ENCODE results near the gene CATSPERE. TPM values are rescaled to one million over a fixed set of nuclear protein-coding genes. Genes with fewer than 3 reads are reported as not detected.
"Not testable (repeated sequence)": the region's sequence is repeated elsewhere in the genome, so short reads cannot be mapped to it uniquely, and the experiment has no call there.

CATSPERE gene
- total RNA-seq, 4 donors from 2014 or later: 3.0 to 5.3 (median 3.6) TPM

GRCh38 chr1:244672946-244673682, 212.0 kb downstream of the CATSPERE start:
- H3K36me3 ChIP-seq: no peaks in the 10 kb centered on the region
- no peak for TF ChIP-seq POLR2A (IDR thresholded peaks at IDR 0.05)
- TF ChIP-seq, protein P1, sequence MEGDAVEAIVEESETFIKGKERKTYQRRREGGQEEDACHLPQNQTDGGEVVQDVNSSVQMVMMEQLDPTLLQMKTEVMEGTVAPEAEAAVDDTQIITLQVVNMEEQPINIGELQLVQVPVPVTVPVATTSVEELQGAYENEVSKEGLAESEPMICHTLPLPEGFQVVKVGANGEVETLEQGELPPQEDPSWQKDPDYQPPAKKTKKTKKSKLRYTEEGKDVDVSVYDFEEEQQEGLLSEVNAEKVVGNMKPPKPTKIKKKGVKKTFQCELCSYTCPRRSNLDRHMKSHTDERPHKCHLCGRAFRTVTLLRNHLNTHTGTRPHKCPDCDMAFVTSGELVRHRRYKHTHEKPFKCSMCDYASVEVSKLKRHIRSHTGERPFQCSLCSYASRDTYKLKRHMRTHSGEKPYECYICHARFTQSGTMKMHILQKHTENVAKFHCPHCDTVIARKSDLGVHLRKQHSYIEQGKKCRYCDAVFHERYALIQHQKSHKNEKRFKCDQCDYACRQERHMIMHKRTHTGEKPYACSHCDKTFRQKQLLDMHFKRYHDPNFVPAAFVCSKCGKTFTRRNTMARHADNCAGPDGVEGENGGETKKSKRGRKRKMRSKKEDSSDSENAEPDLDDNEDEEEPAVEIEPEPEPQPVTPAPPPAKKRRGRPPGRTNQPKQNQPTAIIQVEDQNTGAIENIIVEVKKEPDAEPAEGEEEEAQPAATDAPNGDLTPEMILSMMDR (IDR thresholded peaks at IDR 0.05): no peak
- no peak overlapping the region for H3K4me3 ChIP-seq (replicated peaks in 1 of 3)
- peaks cover 4 to 17% of the 10 kb centered on the region in 2 donors for H3K4me1 ChIP-seq
- H3K9me3 ChIP-seq: no peaks in the 10 kb centered on the region
- peak overlapping the region in 2 of 3 donors; percentile 17 to 37 for H3K27ac ChIP-seq
- 58 to 60% methylated on average over 4 of the region's 4 CpGs for WGBS, 2 donors
- intact Hi-C loops (cut with DNase I): no loop called here
- no peaks in the 10 kb centered on the region for H3K27me3 ChIP-seq
- DNase-seq: no peak

- intact Hi-C loops (cut with DNase I): no loop called here
- Histone ChIP-seq H3K4me3 (replicated peaks in 1 of 3) (no peak overlapping the region), H3K27ac (no peak overlapping the region), H3K9me3 (no peaks in the 10 kb centered on the region), H3K27me3 (no peaks in the 10 kb centered on the region), H3K4me1 (peaks cover 14 to 26% of the 10 kb centered on the region in 2 donors), H3K36me3 (no peaks in the 10 kb centered on the region)
- no peak for DNase-seq
- no peak for TF ChIP-seq POLR2A (IDR thresholded peaks at IDR 0.05)
- TF ChIP-seq, protein P1 (IDR thresholded peaks at IDR 0.05): no peak
- 73 to 75% methylated on average over 4 of the region's 4 CpGs for WGBS, 2 donors
Observed at GRCh38 chr1:244674446-244674845, 213.4 kb downstream of the CATSPERE start.

GRCh38 chr1:244675167-244675566, 214.1 kb downstream of the CATSPERE start:
- no peak overlapping the region for H3K27ac ChIP-seq
- H3K36me3 ChIP-seq: no peaks in the 10 kb centered on the region
- TF ChIP-seq, protein P1 (IDR thresholded peaks at IDR 0.05): no peak
- TF ChIP-seq POLR2A (IDR thresholded peaks at IDR 0.05): no peak
- no peak for DNase-seq
- no peak overlapping the region for H3K4me3 ChIP-seq (replicated peaks in 1 of 3)
- intact Hi-C loops (cut with DNase I): no loop called here
- no peaks in the 10 kb centered on the region for H3K9me3 ChIP-seq
- H3K4me1 ChIP-seq: peaks cover 17 to 26% of the 10 kb centered on the region in 2 donors
- 94 to 98% methylated on average over 2 of the region's 2 CpGs for WGBS, 2 donors
- H3K27me3 ChIP-seq: no peaks in the 10 kb centered on the region

DNA sequence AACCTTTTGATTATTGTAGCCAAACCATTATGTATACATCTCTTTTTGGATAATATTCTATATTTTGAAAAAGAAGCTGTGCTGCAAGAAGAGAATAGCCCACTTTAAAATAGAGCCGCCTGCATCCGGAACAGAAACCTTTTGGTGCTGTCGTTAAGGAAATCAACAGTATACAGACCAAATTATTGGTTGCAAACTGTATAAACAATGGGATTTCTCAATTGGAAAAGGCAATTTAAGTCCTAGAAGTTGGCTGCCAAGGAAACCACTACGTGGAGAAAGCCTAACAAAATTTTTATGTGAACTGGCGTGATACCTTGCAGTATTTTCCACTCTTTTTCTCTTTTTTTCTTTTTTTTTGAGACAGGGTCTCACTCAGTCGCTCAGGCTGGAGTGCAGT, 217.6 kb downstream of the CATSPERE start:
- intact Hi-C loops (cut with DNase I): no loop called here
- H3K36me3 ChIP-seq: no peaks in the 10 kb centered on the region
- H3K9me3 ChIP-seq: no peaks in the 10 kb centered on the region
- H3K4me3 ChIP-seq (replicated peaks in 1 of 3): no peak overlapping the region
- DNase-seq: no peak
- no peaks in the 10 kb centered on the region for H3K27me3 ChIP-seq
- peak overlapping the region in 1 of 3 donors; percentile 68 for H3K27ac ChIP-seq
- TF ChIP-seq, protein P1 (IDR thresholded peaks at IDR 0.05): no peak
- TF ChIP-seq POLR2A (IDR thresholded peaks at IDR 0.05): no peak
- H3K4me1 ChIP-seq: peaks cover 13 to 21% of the 10 kb centered on the region in 2 donors
- 56 to 63% methylated on average over 6 of the region's 6 CpGs for WGBS, 2 donors

GRCh38 chr1:244680667-244681066, 219.6 kb downstream of the CATSPERE start:
- H3K4me3 ChIP-seq (replicated peaks in 1 of 3): no peak overlapping the region
- no peaks in the 10 kb centered on the region for H3K9me3 ChIP-seq
- H3K27me3 ChIP-seq: no peaks in the 10 kb centered on the region
- no peak overlapping the region for H3K27ac ChIP-seq
- no peak for DNase-seq
- intact Hi-C loops (cut with DNase I): no loop called here
- no peaks in the 10 kb centered on the region for H3K36me3 ChIP-seq
- WGBS, 2 donors: 89 to 98% methylated on average over 1 of the region's 1 CpG
- H3K4me1 ChIP-seq: peaks cover 13 to 21% of the 10 kb centered on the region in 2 donors
- no peak for TF ChIP-seq POLR2A (IDR thresholded peaks at IDR 0.05)
- TF ChIP-seq, protein P1 (IDR thresholded peaks at IDR 0.05): no peak

GRCh38 chr1:244682087-244682486, 221.0 kb downstream of the CATSPERE start:
- H3K27ac ChIP-seq; intact Hi-C loops (cut with DNase I); DNase-seq; H3K4me3 ChIP-seq (replicated peaks in 1 of 3); H3K9me3 ChIP-seq; H3K36me3 ChIP-seq; H3K27me3 ChIP-seq: not testable (repeated sequence)
- 98 to 100% methylated on average over 4 of the region's 4 CpGs for WGBS, 2 donors
- peaks cover 13 to 21% of the 10 kb centered on the region in 2 donors for H3K4me1 ChIP-seq
